ENCODE data around the gene LUM.

The LUM gene

GRCh38 chr12:91072931-91073330, 38.4 kb downstream of the LUM start:
- peak in 1 of 2 experiments; percentile 18 for DNase-seq

- DNase-seq, result no peak
Measured at GRCh38 chr12:91070936-91071335, 40.4 kb downstream of the LUM start.

GRCh38 chr12:91065396-91065795, 45.9 kb downstream of the LUM start:
- DNase-seq, result no peak

GRCh38 chr12:91064640-91065039, 46.7 kb downstream of the LUM start:
- no peak for DNase-seq

GRCh38 chr12:91061091-91061490, 50.2 kb downstream of the LUM start:
- DNase-seq, result no peak

- no peak for DNase-seq
Measured at GRCh38 chr12:91059211-91059610, 52.1 kb downstream of the LUM start.

- DNase-seq, result no peak
Measured at GRCh38 chr12:91058786-91059185, 52.5 kb downstream of the LUM start.

- no peak for DNase-seq
Measured at GRCh38 chr12:91057368-91058165, 53.7 kb downstream of the LUM start, which contains the start of gene KERA. Gene KERA, minus strand, starts transcription at chr12:91058024. Its CDS starts 1,743 bp downstream, at chr12:91056281.

GRCh38 chr12:91056488-91056887, 54.8 kb downstream of the LUM start:
- DNase-seq, result no peak

- no peak for DNase-seq
Measured at GRCh38 chr12:91055976-91056375, 55.3 kb downstream of the LUM start.

GRCh38 chr12:91053951-91054715, 57.2 kb downstream of the LUM start:
- DNase-seq, result peak in 1 of 2 experiments; percentile 3

All from NCI-H524 (cell line).